ENCODE measurements around the gene TMX3. TPM values are rescaled to one million over a fixed set of nuclear protein-coding genes. Genes with fewer than 3 reads are reported as not detected.

Gene TMX3
- total and polyA plus RNA-seq, 7 donors: 3.0 to 59.5 (median 40.9) TPM

DNA sequence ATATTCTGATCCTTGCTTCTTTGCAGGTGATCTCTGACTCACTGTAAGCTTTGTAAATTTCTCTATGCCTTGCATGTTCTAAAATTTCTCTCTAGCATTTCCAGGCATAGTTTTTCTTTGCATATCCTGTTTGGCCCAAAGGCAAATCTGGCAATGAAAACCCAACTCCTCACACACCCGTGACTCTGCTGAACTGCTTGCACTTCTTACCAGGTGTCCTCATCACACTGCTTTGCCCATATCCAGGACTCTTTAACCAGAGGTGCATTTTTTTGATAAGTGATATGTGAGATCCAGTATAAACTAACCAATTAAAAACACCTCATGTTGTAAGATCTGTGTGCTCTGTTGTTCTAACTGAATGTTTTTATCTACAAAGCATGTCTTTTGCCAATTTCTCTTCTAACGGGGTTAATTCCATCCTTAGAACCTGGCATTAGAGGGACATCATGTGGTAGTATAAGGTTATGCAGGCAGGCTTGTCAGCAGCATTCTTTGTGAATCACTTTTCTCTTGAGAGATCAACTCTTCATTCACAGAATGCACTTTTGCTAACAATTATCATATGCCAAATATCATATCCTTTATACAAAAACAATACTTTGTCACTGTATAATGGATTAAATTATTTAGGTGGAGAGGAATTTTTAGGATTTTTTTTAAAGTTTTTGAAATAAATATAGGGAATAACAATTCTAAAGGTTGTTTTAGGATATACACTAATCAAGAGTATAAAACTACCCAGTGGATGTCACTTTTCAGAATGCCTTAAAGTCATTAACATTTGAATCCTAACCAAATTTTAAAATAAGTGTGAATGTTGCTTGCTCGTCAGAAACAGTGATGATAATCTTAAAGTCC lies 20.8 kb upstream of the TMX3 start:
- WGBS, 2 donors: 36 to 50% methylated on average over 3 of the region's 3 CpGs
- no peaks in the 10 kb centered on the region for H3K27me3 ChIP-seq

DNA sequence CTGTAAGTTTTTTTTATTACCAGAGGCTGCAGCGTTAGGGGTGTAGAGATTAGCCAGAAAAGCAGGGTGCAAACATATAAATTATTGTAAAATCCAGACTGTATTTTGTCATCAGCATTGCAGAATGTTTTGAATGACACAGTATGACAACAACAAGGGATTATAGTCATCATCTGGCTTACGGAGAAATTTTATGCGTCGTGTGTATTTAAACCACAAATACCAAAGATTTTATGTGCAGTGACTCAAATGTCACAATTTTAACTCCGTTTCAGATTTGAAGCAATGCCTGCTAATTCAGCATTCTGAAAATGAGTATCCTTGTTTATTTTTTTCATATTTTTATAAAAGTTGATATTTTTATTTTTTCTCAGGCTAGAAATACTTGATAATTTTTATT lies 19.4 kb upstream of the TMX3 start:
- DNase-seq: no peak
- 40 to 64% methylated on average over 5 of the region's 5 CpGs for WGBS, 2 donors
- Histone ChIP-seq H3K4me3 (no peak overlapping the region), H3K27me3 (no peaks in the 10 kb centered on the region), H3K36me3 (no peaks in the 10 kb centered on the region), H3K27ac (no peak overlapping the region), H3K9me3 (no peaks in the 10 kb centered on the region), H3K4me1 (no peaks in the 10 kb centered on the region)
- intact Hi-C loops (cut with DNase I): loop anchor here (10.0 kb wide), 1 partner anchor 1520 kb away; no protein-coding TSS in a partner anchor
- TF ChIP-seq, protein P1, sequence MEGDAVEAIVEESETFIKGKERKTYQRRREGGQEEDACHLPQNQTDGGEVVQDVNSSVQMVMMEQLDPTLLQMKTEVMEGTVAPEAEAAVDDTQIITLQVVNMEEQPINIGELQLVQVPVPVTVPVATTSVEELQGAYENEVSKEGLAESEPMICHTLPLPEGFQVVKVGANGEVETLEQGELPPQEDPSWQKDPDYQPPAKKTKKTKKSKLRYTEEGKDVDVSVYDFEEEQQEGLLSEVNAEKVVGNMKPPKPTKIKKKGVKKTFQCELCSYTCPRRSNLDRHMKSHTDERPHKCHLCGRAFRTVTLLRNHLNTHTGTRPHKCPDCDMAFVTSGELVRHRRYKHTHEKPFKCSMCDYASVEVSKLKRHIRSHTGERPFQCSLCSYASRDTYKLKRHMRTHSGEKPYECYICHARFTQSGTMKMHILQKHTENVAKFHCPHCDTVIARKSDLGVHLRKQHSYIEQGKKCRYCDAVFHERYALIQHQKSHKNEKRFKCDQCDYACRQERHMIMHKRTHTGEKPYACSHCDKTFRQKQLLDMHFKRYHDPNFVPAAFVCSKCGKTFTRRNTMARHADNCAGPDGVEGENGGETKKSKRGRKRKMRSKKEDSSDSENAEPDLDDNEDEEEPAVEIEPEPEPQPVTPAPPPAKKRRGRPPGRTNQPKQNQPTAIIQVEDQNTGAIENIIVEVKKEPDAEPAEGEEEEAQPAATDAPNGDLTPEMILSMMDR (IDR thresholded peaks at IDR 0.05): no peak
- TF ChIP-seq EP300 (IDR thresholded peaks at IDR 0.05) (no peak), POLR2A (IDR thresholded peaks at IDR 0.05) (no peak), POLR2AphosphoS5 (IDR thresholded peaks at IDR 0.05) (no peak)

More for the DNA sequence above, 20.8 kb upstream of the TMX3 start:
- DNase-seq: no peak
- H3K27ac ChIP-seq: no peak overlapping the region
- no peaks in the 10 kb centered on the region for H3K4me1 ChIP-seq
- no peak overlapping the region for H3K4me3 ChIP-seq
- H3K36me3 ChIP-seq: no peaks in the 10 kb centered on the region
- intact Hi-C loops (cut with DNase I): loop anchor here (10.0 kb wide), 1 partner anchor 1521 kb away; no protein-coding TSS in a partner anchor
- no peaks in the 10 kb centered on the region for H3K9me3 ChIP-seq
- TF ChIP-seq POLR2AphosphoS5 (IDR thresholded peaks at IDR 0.05): no peak
- TF ChIP-seq, protein P1 (IDR thresholded peaks at IDR 0.05): peak in 3 of 4 experiments; percentile 33 to 62 (median 45)

DNA sequence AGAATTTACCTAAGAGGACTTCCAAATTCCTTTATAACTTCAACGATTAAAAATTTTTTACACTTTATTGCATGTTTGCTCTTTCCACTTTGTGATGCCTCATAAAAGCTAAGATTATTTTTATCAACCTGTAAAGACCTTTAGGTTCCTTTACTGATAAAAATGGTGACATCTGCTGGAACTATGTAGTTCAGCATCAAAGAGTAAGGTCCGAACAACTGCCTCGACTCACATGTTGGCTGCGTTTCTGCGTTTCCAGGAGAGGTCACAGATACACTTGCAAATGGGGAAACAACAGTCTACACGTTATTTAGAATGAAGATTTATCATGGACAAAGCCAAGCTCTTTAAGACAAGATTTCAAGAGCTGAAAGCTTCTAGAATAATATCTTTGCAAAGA lies 18.8 kb upstream of the TMX3 start:
- intact Hi-C loops (cut with DNase I): loop anchor here (10.0 kb wide), 1 partner anchor 1519 kb away; no protein-coding TSS in a partner anchor
- Histone ChIP-seq H3K36me3 (no peaks in the 10 kb centered on the region), H3K4me3 (no peak overlapping the region), H3K27ac (no peak overlapping the region), H3K9me3 (no peaks in the 10 kb centered on the region), H3K4me1 (no peaks in the 10 kb centered on the region), H3K27me3 (no peaks in the 10 kb centered on the region)
- WGBS, 2 donors: 10 to 49% methylated on average over 6 of the region's 6 CpGs
- TF ChIP-seq EP300 (IDR thresholded peaks at IDR 0.05) (no peak), POLR2AphosphoS5 (IDR thresholded peaks at IDR 0.05) (no peak), POLR2A (IDR thresholded peaks at IDR 0.05) (no peak)
- TF ChIP-seq, protein P1 (IDR thresholded peaks at IDR 0.05): no peak
- DNase-seq: no peak

DNA sequence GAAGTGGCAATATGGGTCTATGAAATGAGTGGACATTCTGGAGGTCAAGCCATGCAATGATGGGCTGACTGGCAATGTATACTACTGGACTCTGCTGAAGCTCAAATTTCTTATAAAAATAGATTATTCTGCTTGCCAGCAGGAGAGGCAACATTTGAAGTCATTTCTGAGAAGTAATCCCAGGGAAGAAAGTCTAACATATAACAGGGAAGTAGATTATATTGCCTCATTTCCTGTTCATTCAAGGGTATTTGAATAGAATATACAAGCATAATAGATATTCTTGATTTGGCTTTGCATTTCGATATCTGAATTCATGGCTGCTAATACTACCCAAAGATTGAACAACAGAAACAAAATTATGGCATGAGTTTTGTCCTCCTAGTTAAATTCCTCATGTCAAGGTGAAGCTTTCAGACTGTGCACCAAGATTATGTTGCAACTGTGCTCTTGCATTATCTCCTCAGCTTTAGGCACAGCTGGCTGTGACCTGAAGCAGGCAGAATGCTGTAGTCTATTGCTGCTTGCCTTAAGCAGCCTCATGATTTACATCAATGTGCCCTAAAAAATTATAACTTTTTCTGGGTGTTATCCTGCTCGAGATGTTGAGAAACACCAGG lies 13.3 kb upstream of the TMX3 start:
- no peak for DNase-seq
- no peak for TF ChIP-seq EP300 (IDR thresholded peaks at IDR 0.05)
- TF ChIP-seq, protein P1 (IDR thresholded peaks at IDR 0.05): no peak
- TF ChIP-seq POLR2A (IDR thresholded peaks at IDR 0.05): no peak
- TF ChIP-seq POLR2AphosphoS5 (IDR thresholded peaks at IDR 0.05): no peak
- no peak overlapping the region for H3K27ac ChIP-seq
- H3K4me3 ChIP-seq: no peak overlapping the region
- WGBS, 2 donors: 83 to 88% methylated on average over 2 of the region's 2 CpGs
- no peaks in the 10 kb centered on the region for H3K27me3 ChIP-seq
- intact Hi-C loops (cut with DNase I): no loop called here
- H3K36me3 ChIP-seq: no peaks in the 10 kb centered on the region
- H3K9me3 ChIP-seq: no peaks in the 10 kb centered on the region
- no peaks in the 10 kb centered on the region for H3K4me1 ChIP-seq
